OCI-LY7 (cell line): ENCODE measurements around the gene KLHL6.

ENCODE experiments used
- EZH2phosphoT487 ChIP-seq: fragments of 200-600 bp; sonication (generic); IDR thresholded peaks from 2 replicates; pipeline ENCODE4 v1.6.1; 2018; ENCODE audit warnings: low read depth, borderline replicate concordance, mild to moderate bottlenecking, mixed run types, antibody characterized with exemption, low read length, moderate library complexity, mixed read lengths
- TF ChIP-seq, protein P1 (sequence below): fragments of 200-600 bp; sonication (generic); conservative IDR thresholded peaks from 2 replicates; pipeline ENCODE4 v1.5.1; 2014; ENCODE audit warnings: mild to moderate bottlenecking, antibody characterized with exemption, low read length, moderate library complexity, mixed read lengths

DNA sequence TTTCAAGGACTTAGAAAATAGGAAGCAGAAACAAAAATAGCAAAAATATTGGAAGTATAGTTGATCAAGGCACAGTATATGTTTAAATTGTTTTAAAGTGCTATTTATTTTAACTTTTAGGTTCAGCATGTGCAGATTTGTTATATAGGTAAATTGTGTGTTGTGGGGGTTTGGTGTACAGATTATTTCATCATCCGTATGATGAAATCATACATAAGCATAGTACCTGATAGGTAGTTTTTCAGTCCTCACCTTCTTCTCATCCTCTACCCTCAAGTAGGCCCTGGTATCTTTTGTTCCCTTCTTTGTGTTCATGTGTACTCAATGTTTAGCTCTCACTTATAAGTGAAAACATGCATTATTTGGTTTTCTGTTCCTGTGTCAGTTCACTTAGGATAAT lies 50.9 kb downstream of the KLHL6 start:
- TF ChIP-seq, protein P1, sequence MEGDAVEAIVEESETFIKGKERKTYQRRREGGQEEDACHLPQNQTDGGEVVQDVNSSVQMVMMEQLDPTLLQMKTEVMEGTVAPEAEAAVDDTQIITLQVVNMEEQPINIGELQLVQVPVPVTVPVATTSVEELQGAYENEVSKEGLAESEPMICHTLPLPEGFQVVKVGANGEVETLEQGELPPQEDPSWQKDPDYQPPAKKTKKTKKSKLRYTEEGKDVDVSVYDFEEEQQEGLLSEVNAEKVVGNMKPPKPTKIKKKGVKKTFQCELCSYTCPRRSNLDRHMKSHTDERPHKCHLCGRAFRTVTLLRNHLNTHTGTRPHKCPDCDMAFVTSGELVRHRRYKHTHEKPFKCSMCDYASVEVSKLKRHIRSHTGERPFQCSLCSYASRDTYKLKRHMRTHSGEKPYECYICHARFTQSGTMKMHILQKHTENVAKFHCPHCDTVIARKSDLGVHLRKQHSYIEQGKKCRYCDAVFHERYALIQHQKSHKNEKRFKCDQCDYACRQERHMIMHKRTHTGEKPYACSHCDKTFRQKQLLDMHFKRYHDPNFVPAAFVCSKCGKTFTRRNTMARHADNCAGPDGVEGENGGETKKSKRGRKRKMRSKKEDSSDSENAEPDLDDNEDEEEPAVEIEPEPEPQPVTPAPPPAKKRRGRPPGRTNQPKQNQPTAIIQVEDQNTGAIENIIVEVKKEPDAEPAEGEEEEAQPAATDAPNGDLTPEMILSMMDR, result no peak
- no peak for TF ChIP-seq EZH2phosphoT487
